Dedifferentiated amniotic fluid mesenchymal stem cell (primary cell): ENCODE results near the gene ZNF248.

Experiments used
- DNase-seq: peaks from one replicate; pipeline ENCODE4 v3.0.0-alpha.2; 2016; ENCODE audit errors: extremely low spot score

The ZNF248 gene

DNA sequence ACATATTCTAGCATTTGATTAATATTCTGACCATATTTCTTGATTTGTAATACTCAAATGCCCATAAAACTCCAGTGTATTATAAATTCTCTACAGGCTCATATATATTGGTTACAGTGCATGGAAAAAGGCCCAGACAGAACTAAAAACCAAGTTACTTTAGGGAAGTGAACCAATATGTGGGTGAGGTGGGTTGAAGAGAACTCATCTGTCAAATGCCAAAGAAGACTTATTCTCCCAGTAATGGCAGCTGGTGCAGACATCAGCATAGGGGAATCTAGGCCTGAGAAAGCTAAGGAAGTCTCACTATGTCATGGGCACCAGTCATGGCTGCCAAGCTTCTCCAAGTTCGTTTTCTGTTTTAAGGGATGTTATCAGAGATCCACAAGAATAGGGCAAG is 30.6 kb downstream of the ZNF248 start:
- DNase-seq = no peak

DNA sequence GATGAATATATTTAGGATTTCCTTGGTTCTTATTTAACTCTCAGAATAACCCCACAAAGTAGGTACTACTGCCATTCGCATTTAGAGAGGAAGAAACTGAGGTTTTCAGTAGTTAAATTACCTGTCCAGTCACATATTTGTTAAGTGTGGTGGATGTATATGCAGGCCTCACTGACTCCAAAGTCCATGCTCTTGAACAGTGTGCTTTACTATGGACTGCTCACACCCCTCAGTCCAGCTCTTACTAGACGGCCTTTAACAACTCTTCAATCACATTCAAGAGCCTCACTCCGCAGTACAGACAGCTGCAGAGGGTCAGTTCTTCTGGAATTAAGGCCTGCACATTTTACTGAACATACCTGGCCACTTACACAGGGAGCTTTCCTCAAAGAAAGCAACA is 36.2 kb downstream of the ZNF248 start:
- no peak for DNase-seq

DNA sequence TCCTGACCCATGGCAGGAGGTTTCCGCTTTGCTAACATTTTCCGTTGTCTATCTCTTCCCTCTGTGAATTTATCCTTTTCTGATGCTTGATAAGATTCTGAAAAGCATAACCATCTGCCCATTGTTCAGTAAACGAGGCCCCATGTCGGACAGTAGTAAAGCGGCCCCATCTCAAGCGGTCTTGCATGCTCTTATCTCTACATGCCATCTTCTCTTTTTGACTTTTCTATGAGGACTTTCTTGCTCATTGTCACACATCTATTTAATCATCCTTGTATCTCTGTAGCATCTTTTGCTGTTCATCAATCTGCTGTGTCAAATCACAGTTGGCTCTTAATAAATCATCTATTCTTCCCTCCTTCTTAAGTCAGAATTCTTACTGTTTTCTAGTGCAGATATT is 37.6 kb downstream of the ZNF248 start:
- no peak for DNase-seq

DNA sequence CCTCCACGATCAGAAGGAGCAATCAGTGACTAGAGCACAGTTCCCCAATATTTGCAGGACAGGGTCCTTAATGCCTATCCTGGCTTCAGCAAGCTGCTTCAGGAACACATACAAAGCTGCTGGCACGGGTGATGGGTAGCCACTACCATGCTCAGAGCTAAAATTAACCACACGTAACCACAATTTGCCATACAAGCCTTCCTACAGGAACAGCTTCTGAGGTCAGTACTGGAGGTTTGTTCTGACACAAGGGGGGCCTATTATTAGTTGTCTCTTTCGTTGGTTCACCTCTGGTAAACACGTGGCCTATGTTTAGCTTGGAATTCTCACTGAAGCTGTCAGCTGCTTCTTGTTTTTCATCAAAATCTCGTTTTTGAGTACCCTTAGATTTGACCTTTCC is 41.1 kb downstream of the ZNF248 start:
- no peak for DNase-seq

DNA sequence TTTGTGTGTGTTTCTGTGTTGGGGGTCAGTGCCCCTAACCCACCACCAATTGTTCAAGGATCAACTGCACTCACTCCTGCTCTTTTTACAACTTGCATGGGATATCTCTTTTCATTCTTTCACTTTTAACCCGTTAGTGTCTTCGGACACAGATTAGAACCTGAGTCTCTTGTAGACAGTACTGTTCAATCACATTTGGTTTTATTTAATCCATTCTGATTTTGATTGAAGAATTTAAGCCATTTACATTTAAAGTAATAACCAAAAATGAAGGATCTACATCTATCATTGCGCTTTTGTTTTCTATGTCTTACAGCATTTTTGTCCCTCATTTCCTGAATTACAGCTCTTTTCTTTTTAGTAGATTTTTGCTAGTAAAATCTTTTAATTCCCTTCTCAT is 43.6 kb downstream of the ZNF248 start:
- DNase-seq = no peak

DNA sequence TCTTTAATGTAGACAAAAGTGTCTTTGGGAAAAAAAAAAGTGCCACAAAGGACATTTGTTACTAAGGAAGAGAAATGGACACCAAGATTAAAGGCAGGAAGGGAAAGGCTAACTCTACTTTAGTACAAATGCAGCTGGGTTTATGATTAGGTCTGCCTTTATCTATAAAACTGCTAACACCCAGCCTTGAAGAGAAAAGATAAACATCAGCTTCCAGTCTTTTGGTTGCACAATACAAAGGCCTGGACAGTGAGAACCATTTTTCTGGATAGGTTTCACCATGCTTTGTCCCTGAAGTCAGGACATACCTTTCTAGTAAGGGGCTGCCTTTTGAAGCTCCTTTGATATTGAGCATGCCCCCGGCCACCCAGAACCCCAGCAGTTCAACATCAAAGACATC is 45.1 kb downstream of the ZNF248 start:
- no peak for DNase-seq

DNA sequence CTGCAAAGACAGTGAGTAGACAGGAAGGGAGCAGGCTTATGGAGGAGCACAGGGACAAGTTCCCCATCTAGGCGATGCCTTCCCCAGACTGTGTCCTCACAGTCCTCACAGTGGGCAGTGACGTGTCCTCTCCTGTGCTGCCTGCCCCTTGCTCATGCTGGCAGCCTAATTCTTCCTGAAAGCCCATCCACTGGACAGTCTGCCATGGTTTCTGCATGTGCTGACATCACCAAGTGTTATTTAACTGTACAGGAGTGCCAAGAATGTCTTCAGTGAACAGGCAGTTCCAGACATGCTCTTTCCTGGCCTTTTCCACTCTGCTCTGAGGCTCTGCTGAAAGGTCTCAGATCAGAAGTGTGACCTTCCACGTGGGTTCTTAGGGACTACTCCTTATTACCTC is 54.1 kb downstream of the ZNF248 start:
- no peak for DNase-seq

DNA sequence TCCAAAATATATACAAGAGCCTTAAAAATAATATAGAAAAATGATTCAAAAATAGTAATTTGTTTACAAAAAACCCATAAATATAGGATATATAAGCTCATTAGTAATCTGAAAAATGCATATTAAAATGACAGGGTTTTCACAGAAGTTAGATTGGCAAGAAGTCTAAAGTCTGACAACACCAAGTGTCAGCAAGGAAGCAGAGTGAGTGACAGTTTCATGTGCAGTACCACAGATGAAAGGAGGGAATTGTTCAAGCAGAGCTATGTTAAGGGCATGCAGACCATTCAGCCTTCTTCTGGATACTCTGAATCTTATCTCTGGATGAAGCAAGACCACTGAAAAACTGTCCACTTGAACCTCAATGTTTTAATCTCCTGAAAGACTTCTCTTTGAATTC is 55.9 kb downstream of the ZNF248 start:
- no peak for DNase-seq

DNA sequence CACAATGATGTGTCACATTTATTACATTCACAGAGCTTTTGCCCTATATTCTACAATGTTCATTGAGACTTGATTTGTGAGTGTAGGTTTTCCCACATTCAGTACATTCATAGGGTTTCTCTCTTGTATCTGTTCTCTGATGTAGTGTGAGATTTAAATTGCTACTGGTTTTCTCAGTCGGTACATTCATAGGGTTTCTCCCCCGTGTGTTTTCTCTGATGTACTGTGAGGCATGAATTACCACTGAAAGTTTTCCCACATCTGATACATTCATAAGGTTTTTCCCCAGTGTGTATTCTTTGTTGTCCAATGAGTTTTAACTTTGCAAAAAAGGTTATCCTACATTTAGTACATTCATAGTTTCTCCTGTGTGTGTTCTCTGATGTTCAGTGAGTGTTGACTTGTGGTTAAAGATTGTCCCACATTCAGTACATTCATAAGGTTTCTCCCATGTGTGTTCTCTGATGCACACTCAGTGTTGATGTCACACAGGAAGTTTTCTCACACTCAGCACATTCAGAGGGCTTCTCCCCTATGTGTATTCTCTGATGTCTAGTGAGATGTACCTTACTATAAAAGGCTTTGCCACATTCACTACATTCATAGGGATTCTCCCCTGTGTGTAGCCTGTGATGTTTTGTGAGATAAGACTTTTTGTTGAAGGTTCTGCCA is 63.0 kb downstream of the ZNF248 start:
- no peak for DNase-seq

DNA sequence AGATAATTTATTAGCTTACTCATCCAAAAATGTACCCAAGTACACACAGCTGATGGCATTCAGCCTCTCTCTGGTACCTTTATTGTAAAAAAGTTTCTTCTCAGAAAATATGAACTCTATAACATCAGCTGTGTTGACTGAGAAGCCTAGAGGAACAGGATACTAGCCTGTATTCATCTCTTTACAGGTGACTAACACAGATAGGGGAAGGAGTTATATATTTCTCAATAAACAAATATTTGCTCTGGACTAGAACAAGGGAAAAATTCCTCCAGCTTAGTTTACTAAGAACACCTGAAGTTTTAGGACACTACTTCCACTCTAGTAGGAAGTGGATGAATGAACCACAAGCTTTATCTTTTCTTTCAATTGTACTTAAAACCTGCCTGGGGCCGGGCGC is 67.8 kb downstream of the ZNF248 start:
- no peak for DNase-seq

DNA sequence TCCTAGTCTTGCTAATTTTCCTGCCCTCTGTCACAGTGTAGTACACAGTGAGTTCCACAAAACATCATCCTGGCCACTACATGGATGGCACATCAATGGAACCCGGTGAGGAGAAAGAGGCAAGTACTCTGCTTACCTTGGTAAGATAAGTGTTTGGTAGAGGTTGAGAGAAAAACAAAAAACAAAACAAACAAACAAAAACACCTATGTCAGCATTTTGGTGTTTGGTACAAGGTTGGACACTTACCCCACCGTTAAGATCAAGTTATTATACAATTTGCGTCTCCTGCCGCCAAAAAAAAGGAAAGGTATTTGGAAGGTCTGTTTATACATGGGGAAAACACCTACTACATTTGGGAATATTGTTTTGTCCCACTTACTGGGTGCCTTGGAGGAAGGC is 72.7 kb downstream of the ZNF248 start:
- no peak for DNase-seq

DNA sequence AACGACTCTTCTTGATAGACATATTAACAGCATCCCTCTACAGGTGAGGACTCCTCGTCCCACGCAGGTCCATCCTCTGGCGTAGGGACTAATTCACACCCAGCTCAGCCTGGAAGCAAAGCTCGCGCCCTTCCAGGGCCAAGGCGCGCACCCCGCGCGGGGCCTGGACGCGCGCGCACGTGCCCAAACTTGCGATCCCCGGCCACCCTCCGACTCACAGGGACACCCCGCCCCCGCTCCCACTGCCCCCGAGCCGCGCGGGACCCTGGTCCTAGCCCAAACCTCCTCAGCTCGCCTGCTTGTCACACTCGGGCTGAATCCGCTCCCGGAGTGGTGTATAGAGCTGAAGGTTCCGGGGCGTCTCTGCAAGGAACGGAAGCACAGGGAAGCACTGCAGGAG is 76.9 kb downstream of the ZNF248 start:
- DNase-seq = no peak

DNA sequence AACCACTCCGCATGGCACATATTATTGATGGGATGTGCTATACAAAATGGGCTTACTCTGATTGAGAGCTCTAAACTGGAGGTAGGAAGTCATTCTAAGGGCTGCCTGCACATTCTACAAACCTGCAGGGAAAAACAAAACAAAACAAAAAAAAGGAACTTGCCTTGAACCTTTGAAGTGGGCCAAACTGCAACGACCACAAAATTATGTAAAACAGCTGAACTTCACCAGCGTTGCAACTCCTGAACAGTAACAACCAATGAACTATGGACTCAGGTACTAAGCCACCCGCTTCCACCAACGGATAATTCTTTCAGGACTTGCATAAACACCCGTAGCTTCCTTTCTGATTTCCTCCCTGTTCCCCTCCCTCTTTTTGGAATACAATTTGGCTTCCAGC is 80.4 kb downstream of the ZNF248 start:
- DNase-seq = no peak

DNA sequence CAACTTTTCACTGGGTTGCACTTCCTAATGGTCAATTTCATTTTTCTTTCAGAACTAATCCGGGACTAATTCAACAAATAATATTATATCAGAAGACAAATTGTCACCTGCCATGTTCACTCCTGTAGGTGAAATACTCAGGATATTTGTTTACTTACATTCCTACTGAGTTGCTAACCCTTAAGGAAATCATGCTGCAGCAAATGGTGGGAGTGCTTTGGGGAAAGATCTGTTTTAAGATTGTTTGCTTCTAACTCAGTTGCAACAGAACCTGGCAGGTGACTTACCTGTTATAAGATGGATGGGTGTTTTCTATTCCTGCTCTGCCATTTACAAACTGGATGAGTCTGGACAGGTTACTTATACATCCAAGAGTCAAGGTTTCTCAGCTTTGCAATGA is 81.8 kb downstream of the ZNF248 start:
- no peak for DNase-seq

DNA sequence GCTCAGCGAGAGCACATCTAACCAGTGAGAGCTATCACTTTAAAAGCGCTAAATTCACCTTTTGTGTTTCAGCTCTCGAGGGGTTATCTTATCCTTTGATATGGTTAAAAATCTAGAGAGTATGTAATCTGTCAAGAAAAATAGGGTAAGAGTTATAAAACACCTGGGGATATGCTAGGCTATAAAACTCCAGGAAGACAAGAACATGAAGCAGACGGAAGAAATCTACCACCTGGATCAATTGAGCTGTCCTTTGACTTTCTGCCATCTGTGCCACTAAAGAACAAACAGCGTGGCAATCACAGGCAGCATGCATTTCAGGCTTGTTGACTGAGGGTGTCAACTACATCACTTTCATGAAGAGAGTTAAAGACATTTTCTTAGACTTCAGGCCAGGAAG is 83.1 kb downstream of the ZNF248 start:
- DNase-seq = no peak

DNA sequence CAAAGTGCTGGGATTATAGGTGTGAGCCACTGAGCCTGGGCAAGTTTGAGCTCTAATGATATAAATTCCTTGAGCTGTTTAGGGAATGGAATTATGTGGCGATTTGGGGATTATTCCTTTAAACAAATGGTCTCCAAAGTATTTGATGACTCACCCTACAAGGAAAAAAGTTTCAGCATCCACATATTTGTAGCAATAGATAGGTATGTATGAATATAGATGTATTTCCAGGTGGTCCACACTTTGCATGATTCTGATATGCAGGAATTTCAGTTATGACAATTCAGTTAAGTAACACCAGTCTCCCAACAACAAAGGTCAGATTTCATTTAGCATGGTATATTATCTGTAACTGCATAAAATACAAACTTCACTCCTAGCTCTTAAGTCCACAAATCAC is 92.2 kb downstream of the ZNF248 start:
- no peak for DNase-seq

DNA sequence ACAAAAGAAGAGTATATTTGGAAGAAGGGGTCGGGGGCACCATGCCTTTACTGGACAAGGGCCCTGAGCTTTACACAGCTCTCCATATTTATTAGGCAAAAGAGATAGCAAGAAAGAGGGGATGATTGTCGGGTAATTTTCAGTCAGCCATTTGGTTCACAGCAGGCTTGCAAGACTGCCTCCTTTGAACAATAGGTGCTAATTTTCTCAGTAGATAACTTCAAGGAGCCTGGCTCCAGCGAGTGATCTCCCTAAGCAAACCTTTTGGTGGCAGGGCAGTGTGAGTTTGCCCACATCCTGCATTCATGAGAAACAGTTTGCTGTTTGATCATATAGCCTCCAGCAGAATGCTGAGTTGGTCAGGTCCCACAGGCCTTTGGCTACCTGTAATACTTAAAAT is 94.3 kb downstream of the ZNF248 start:
- DNase-seq = no peak

DNA sequence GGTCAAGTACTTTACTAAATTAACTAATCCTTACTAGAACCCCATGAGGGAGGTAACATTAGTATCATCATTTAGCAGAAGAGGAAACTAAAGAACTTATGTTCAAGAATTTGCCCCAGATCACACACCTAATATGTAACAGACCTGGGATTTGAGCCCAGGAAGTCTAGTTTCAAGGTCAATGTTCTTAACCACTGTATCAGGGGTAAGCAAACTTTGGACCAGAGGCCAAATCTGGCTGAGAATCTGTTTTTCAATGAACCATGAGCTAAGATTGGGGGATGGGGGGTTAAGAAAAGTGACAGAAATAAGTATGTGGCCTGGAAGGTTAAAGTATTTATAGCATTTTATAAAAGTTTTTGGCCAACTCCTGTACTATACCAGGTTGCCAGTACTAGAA is 95.1 kb downstream of the ZNF248 start:
- DNase-seq = no peak

DNA sequence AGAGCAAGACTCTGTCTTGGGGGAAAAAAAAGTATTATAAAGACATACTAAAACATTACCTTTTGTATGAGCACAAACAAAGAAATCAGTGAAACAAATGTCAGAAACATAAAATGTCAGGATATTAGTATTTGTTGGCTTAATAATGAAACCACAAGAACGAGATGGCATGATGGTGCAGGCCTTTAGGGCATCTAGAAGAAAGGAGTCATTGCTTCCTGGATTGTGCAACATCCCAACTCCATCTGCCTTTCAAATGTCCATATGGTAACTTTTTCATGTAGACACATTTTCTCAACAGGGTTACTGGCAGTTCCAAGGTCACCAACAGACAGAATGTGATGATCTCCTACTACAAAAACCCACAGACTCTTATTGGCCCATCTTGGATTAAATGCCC is 96.6 kb downstream of the ZNF248 start:
- no peak for DNase-seq

DNA sequence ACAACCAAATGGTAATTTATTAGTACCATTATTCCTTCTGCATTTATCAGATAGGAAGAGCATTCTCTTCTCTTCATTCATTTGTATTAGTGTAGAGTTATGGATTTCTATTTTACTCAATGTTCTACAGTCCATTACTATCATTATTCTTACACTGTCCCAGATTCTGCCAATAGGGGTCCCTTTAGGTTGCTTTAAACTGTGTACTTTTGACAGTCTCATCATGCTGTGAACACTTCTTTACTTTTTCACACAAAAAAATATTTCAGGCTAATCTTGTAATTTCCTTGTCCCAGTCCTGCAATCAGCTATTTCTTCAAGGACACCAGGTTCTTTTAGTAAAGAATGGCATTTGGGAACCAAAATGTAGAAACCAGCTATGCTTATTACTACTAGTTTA is 99.3 kb downstream of the ZNF248 start:
- DNase-seq = no peak

DNA sequence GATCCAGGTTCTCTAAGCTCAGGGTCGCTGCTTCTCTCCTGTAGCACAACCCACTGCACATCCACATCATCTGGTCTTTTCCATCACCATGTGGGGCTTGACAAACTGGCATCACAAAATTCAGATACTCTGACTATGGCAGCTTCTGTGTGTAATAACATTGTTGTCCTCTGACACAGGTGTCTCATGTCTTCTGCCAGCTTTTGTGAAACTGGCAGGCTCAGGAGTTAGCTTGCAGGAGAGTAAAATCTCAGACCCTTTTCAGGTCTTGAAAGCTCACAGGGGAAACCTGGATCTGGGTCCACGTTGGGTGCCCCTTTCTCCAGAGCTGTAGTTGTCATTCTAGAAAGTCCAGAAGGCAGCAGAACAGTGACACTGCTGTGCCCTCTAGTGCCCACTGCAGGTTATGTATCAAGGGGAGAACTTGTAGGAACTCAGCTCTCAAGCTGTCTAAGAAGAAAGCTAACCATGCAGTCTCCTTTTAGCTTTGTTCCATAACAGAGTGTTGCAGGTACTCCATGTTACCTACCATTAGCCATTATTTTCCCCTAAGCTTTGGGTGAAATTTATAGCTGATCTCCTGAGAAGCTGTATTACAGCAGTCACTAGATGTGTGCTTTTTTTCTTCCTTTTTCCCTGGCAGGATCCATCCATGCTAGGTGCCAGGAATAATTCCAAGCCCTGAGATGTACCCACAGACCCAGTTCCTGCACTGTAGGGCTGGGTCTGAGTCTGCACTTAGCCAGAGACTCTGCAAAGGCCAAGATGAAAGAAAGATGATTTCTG is 102.7 kb downstream of the ZNF248 start:
- DNase-seq = no peak

DNA sequence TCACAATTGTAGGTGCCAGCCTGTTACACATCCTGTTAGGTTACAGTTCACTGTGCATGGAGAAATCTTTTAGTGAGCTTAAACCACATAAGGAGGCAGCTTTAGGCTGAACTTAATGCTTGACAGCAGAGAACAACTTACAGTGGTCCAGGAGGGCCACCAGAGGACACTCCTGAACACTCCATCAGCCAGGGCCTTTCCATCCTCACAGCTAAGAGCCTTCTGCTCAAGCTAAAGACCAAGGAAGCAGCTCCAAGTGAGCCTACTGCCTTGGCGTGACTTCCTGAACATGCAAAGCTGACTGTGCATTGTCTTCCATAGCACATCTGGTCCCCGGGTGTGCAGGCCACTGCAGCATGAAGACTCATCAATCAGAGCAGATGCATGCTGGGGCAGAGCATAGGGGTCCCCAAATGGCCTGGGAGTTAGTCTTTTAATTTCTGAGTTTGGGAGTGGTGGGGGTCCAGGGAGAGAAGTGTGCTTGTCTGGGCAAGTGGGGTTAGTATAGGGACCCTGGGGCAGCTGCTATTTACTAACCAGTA is 105.0 kb downstream of the ZNF248 start:
- DNase-seq = no peak

DNA sequence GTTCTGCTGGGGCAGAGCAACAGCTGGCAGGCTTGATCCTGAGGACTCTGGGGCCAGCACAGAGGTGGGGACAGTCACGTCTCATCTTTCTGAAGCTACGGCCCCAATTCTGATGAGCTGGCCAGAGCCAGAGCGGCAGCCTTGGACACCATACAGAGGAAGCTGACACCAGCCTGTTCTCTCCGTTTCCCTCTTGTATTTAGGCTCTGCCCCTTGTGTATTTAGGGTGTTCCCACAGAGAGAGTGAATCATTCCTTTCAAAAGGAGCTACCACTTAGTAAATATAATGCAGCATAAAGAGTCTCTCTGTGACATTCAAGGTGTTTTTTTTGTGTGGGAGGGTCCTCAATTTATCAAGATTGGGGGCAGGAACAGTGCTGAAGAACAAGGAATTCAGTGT is 109.2 kb downstream of the ZNF248 start:
- DNase-seq = no peak

DNA sequence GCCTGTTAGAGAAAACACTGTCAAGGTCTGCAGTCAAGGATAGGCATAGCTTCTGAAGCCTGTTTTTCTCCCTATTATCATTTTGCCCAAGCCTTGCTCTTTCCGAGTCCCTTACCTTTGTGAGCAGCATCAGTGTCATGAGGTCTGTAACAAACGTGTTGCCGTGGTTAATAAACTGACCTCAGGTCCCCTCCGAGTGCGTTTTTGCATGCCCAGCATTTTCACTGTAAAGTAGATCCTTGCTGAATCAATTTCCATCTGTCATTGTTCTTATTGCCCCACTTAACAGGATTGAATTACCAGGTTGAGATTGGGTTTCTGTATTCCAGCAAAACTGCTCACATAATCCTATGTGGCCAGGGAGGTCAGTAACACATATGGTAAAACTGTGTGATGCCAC is 110.3 kb downstream of the ZNF248 start:
- DNase-seq = no peak
